Prostate gland (tissue), 1 donor: Measurements from ENCODE around the gene ASTL.

ENCODE experiments used
- POLR2A ChIP-seq: fragments of 450-650 bp; IDR thresholded peaks from one replicate; pipeline ENCODE4 v1.6.1; 2016; ENCODE audit warnings: antibody characterized with exemption, mild to moderate bottlenecking
- POLR2AphosphoS5 ChIP-seq: sonication (generic); formaldehyde crosslinking; IDR thresholded peaks from one replicate; pipeline ENCODE4 v1.6.1; 2017; ENCODE audit warnings: antibody characterized with exemption

GRCh38 chr2:96106991-96107707 is 31.2 kb downstream of the ASTL start:
- TF ChIP-seq POLR2A (no peak), POLR2AphosphoS5 (no peak)
